GM19397 (cell line): ENCODE results near the gene TMOD4.
A peak's percentile ranks its signal among the peaks of the same experiment; 100 is the strongest.

Experiments used
- ATAC-seq: cut with Tn5 transposase; IDR thresholded peaks from one replicate; pipeline ENCODE4 v1.9.1; 2021; ENCODE audit warnings: mild to moderate bottlenecking, moderate library complexity; ENCODE audit not compliant: unreplicated experiment

Gene TMOD4

GRCh38 chr1:151143986-151144385, 31.8 kb downstream of the TMOD4 start:
- ATAC-seq: no peak

DNA sequence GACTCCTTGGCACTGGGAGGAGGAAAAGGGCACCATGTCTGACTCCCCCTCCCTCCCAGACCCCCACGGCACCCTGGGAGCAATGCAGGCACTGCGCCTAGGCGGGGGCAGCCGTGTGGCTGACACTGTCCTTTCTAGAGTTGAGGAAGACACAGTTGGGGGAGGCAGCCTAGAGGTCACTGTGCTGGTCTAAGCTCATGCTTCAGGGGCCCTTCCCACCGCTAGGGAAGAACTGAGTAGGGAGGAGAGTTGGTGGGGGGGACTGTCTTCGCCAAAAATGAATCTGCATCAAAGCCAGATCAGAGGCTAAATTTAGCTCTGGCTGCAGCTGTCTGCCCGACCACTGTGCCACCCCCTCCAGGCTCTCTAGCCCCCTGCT, 32.7 kb downstream of the TMOD4 start:
- no peak for ATAC-seq

GRCh38 chr1:151142411-151143056, 33.2 kb downstream of the TMOD4 start:
- ATAC-seq: no peak

GRCh38 chr1:151137789-151138188, 38.0 kb downstream of the TMOD4 start:
- ATAC-seq: no peak

GRCh38 chr1:151135433-151136385, 40.1 kb downstream of the TMOD4 start:
- no peak for ATAC-seq

DNA sequence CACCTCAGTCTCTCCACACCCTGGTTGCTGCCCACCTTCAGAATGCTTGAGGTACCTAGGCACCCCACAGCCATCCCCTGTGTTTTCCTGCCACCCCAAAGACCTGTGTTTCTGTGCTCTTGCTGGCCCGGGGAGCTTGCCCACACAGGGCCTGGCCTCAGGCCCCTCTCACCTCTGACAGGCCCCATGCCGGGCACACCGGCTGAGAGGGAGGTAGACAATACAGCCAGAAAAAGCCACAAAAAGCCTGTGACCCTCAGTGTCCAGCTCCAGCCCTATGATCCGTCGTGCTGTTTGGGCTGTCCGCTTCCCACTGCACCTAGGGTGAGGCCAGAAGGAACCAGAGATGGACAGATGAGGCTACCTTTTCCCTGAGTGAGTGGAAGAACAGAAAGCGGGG, 40.8 kb downstream of the TMOD4 start:
- ATAC-seq: no peak

GRCh38 chr1:151134396-151134795, 41.4 kb downstream of the TMOD4 start:
- no peak for ATAC-seq

DNA sequence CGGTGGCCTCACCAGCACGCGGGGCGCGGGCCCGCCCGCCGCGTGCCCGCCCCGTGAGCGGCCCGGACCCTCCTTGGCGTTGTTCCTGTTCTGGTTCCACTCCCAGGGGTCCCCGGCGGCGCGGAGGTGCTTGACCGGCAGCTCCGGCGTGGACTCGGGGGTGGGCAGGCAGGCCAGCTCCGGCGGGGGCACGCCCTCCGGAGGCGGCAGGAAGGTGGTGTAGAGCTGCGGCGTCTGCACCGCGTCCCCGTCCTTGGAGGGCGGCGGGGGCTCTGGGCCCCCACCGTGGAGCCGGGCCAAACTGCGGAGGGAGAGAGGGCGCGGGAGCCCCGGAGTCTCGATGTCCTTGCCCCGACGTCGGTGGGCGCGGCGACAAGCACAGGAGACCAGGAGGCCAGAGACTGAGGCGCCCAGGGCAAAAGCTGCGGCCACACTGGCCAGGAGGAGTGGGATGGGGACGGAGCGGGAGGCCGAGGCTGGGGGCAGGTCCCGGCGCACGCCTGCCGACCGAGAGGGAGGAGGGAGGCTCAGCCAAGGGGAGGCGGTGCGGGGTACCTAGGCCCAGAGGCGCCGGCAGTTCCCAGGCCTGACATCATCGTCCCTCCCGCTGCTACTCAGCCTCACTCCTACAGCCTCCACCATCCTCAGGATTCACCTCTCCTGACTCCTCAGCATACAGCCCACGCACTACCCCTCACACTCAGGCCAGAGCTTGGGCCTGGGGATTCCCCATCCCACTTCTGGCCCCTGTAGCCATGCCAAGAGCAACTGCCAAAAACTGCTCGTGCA, 42.6 kb downstream of the TMOD4 start:
- no peak for ATAC-seq

DNA sequence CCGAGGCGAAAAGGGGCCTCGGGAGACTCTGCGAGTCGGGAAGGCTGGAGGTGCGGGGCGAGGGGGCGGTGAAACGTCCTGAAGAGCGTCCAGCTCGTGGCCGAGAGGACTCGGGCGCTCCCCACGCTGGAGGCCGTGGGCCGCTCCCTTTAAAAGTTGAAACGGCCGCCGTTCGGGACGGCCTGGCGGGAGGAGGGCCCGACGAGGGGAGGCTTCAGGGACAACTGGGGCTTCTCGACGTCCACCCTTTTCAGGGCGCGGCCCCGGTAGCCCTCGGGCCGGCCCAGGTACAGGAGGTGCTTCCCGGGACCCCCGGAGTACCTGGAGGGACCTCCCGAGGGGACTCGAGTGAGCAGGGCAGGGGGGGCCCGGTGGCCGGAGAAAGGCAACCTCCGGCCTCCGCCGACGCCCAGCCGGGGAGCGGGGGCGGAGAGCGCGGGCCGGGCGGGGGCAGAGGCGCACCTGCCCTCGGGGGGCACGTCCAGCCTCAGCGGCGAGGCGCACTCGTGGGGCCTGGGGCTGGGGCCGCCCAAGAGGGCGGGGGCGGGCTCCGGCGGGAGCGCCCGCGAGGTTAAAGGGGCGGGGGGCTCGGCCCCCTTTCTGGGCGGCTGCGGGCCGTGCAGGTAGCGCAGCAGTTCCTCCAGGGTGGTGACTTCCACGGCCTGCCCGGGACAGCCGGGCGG, 43.3 kb downstream of the TMOD4 start:
- no peak for ATAC-seq

DNA sequence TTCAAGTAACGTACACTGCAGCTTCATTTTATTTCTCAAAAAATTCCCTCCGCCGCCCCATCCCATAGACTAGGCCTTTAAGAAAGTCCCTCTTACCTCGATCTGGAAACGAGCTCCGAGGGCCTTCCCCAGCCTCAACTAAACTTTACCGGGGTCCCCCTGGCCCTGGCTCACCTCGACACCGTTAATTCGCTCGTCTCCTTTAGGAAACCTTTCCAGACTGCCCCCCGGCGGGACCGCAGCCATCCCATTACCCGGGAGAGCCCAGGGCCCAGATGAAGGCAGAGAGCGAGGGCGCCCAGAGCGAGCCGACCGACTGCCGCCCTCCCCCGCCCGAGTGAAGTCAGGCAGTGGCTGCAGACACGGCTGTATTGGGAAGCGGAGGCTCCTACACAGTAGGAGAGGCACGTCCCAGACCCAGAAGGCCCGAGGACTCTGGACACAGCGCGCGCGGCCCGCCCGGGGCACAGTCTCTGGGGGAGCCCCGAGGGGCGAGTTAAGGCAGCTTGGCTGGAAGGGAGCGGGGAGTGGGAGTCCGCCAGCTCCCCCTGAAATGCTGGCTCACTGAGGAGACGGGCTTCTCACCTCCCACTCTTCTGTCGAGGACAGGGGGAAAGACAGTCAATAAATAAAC, 44.0 kb downstream of the TMOD4 start:
- no peak for ATAC-seq

- ATAC-seq: peak; percentile 82
Observed at GRCh38 chr1:151130987-151131586, 44.7 kb downstream of the TMOD4 start.

- ATAC-seq: no peak
Observed at GRCh38 chr1:151128800-151129199, 47.0 kb downstream of the TMOD4 start.

- no peak for ATAC-seq
Observed at GRCh38 chr1:151124763-151125403, 50.9 kb downstream of the TMOD4 start.
